GM21717 (cell line): ENCODE results near the gene ZNF789.

Experiments
- ATAC-seq: cut with Tn5 transposase; IDR thresholded peaks from one replicate; pipeline ENCODE4 v1.9.1; 2021; ENCODE audit warnings: mild to moderate bottlenecking, moderate library complexity; ENCODE audit not compliant: unreplicated experiment

Gene ZNF789

GRCh38 chr7:99457650-99458493 is 14.8 kb upstream of the ZNF789 start:
- ATAC-seq: no peak

GRCh38 chr7:99459087-99459486 is 13.6 kb upstream of the ZNF789 start:
- ATAC-seq: no peak

- no peak for ATAC-seq
These were observed 12.0 kb upstream of the ZNF789 start for GRCh38 chr7:99460651-99461050.

- ATAC-seq: no peak
These were observed 11.5 kb upstream of the ZNF789 start for GRCh38 chr7:99461221-99461620.

DNA sequence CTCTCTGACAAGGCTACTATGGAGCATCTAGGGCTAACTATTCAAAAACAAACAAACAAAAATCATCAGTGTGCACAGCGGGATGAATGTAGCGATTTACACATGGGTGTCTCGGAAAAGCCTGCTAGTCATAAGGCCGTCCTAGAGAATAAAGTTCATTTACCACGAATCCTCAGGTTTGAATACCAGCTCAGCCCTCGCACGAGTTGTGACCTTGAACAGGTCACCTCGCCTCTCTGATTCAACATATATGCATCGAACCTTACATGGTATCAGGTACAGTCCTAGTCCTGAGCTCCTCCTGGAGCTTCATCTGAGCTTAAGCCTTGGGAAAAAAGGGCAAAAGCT is 7.3 kb upstream of the ZNF789 start:
- ATAC-seq: no peak

- ATAC-seq: no peak
These were observed 4.3 kb upstream of the ZNF789 start for GRCh38 chr7:99468336-99468918.

- ATAC-seq: no peak
These were observed 3.2 kb upstream of the ZNF789 start for GRCh38 chr7:99469381-99470065.

DNA sequence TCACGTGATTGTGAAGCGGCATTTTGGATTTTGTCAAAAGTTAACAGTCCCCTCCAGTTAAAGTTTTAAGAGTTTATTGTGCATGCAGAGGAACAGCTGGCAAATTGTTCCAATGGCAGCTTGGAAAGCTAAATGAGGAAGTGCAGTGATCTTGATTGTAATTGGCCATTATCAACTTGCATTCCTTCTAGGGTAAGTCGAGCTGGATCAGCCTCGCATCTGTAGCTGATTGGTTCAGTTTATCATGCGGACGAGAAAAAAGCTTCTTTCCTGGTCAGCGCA is 566 bp downstream of the ZNF789 start:
- no peak for ATAC-seq

GRCh38 chr7:99476107-99476506 is 3.4 kb downstream of the ZNF789 start:
- no peak for ATAC-seq

GRCh38 chr7:99478464-99479440 is 6.1 kb downstream of the ZNF789 start:
- no peak for ATAC-seq

DNA sequence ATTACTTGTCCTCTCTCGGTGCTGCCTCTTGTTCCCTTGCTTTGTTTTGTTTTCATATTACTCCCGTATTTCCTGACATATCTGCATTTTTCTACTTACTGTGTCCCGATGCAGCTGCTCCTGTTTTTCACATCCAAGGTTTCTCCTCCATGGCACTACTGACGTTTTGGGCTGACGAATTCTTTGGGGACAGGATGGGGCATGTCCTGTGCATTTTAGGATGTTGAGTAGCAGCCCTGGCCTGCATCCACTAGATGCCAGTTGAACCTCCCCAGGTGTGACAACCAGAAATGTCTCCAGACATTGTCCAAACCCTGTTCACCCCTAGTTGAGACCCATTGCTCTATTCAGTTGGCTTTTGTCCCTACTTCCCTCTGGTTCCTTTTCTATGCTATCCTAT is 12.4 kb downstream of the ZNF789 start:
- no peak for ATAC-seq

DNA sequence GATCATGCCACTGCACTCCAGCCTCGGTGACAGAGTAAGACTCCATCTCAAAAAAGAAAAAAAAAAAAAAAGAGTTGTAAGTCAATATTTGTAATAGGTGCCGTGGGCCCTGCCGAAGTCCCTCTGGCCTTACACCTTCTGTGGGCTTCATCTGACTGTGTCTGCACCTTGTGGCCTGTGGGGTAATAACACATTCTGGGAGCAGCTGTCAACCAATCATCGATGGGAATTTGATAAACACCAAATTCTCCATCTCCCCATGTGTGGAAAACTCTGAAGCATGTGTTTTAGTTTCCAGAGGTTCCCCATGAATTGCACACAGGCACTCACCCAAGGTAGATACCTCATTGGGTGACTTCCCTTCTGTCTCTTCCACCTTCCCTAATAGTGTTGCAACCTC is 16.5 kb downstream of the ZNF789 start:
- ATAC-seq: no peak

DNA sequence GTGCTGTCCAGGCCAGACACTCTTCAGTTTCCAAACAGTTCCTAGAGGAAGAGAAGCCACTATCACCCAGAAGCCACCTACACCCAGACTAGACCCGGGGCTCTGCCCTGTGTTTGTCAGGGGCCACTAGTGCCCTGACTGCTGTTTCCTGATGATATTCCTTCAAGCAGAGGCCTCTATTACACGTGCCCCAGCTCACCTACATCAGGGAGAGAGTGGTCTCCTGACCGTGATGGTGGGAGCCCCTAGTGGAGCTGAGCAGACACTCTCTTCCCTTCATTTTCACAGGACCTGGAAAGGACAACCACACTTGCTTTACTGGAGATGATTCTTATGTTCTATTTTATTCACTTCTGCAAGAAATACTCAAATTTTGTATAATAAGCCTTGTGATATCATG is 18.2 kb downstream of the ZNF789 start:
- ATAC-seq: no peak

DNA sequence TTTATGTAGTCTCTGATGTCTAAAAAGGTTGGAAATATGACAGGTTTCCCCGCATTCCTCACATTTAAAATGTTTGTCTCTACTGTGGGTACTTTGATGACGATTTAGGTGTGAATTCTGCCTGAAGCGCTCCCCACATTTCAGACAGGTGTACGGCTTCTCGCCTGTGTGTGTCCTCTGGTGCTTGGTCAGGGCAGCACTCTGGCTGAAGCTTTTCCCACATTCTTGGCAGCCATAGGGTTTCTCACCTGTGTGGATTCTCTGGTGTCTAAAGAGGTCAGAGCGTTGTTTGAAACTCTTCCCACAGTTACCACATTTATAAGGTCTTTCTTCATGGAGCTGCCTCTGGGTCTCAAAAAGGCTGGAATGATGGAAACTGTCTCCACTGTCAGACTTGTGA is 21.1 kb downstream of the ZNF789 start:
- ATAC-seq: no peak

GRCh38 chr7:99497766-99498545 is 25.3 kb downstream of the ZNF789 start:
- ATAC-seq: no peak

GRCh38 chr7:99498546-99498944 is 25.9 kb downstream of the ZNF789 start:
- ATAC-seq: no peak

DNA sequence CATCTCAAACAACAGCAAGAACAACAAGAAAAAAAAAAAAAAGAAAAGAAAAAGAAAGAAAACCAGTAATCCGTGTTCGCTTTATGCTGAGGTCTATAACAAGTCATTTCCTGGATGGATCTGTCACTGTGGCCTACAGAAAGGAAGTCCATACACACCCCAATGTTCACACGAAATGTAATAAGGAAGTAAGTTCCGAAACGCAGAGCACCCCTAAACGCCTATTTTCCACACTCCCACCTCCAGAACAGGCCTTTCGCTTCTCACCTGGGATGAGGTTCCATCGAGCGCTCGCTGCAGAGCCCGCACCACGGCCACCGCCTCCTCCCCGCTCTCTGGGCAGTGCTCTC is 26.7 kb downstream of the ZNF789 start:
- ATAC-seq: no peak

GRCh38 chr7:99499721-99500636 is 27.3 kb downstream of the ZNF789 start, which contains the start of gene ZNF394:
Gene ZNF394, minus strand, starts transcription at chr7:99500281. Its CDS starts 188 bp downstream, at chr7:99500093.
- peak; percentile 44 for ATAC-seq

DNA sequence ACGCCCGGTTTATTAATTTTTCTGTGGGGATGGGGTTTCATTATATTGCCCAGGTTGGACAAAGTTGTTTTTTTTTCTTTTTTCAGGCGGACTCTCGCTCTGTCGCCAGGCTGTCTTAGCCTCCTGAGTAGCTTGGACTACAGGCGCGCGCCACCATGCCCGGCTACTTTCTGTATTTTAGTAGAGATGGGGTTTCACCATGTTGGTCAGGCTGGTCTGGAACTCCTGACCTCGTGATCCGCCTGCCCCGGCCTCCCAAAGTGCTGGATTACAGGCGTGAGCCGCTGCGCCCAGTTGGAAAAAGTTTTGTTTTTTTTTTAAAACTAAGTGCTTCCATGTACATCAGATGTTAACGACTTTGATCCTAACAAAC is 27.9 kb downstream of the ZNF789 start:
- no peak for ATAC-seq
